Thoracic aorta (tissue), 2 donors: Measurements from ENCODE around the gene BAZ1A. TPM values are rescaled to one million over a fixed set of nuclear protein-coding genes. Genes with fewer than 3 reads are reported as not detected.

Experiments
- ATAC-seq: fragments of 150-250 bp; one replicate; pipeline ENCODE4 v1.8.0; 2017; ENCODE audit warnings: low read depth; ENCODE audit not compliant: insufficient number of reproducible peaks, low FRiP score
- DNase-seq: peaks from one replicate; pipeline ENCODE4 v3.0.0-alpha.2; 2020; ENCODE audit warnings: low spot score
- H3K27ac ChIP-seq, 2 donors: fragments of 200-600 bp; sonication (generic); 1 replicate in 1 of 2; 2 replicates in 1 of 2; pipeline ENCODE4 v1.5.1; 2016; ENCODE audit warnings: mild to moderate bottlenecking in 2 of 2, moderate library complexity in 2 of 2
- H3K27me3 ChIP-seq: fragments of 200-600 bp; sonication (generic); replicated peaks from 2 replicates; pipeline ENCODE4 v1.6.0; 2016; ENCODE audit warnings: mild to moderate bottlenecking; ENCODE audit not compliant: insufficient read depth
- H3K36me3 ChIP-seq: fragments of 200-600 bp; sonication (generic); one replicate; pipeline ENCODE4 v1.5.1; 2016
- H3K4me1 ChIP-seq, 2 donors: fragments of 200-600 bp; sonication (generic); 1 replicate in 1 of 2; 2 replicates in 1 of 2; pipeline versions ENCODE4 v1.5.1 to v1.6.0; 2016; ENCODE audit warnings: low read depth in 2 of 2, mild to moderate bottlenecking in 1 of 2; ENCODE audit not compliant: control insufficient read depth in 1 of 2
- H3K4me3 ChIP-seq: fragments of 200-600 bp; sonication (generic); 2 replicates; pipeline ENCODE4 v1.5.1; 2016; ENCODE audit warnings: mild to moderate bottlenecking
- H3K9me3 ChIP-seq: fragments of 200-600 bp; sonication (generic); 2 replicates; pipeline ENCODE4 v1.5.1; 2016
- total RNA-seq, 2 donors: library from RNA; depleted of rRNA; stranded (reverse); fragments of >200 nt; gene quantifications; one replicate each; pipeline versions ENCODE4 v1.1.0 to v1.2.3, GENCODE V29; 2016
- TF ChIP-seq, protein P1 (sequence below): fragments of 200-600 bp; sonication (generic); IDR thresholded peaks from one replicate; pipeline ENCODE4 v1.5.1; 2019; ENCODE audit warnings: antibody characterized with exemption

Gene BAZ1A
- total RNA-seq, 2 donors from 2014 or later, result 16.1 to 51.6 TPM

- ATAC-seq (no peak), DNase-seq (no peak)
Measured at GRCh38 chr14:34867199-34867598, 8.0 kb downstream of the BAZ1A start.

GRCh38 chr14:34865889-34866574, 9.1 kb downstream of the BAZ1A start:
- H3K4me3 ChIP-seq, result no peak overlapping the region
- no peaks in the 10 kb centered on the region for H3K9me3 ChIP-seq
- ATAC-seq, result no peak

More at GRCh38 chr14:34867199-34867598, 8.0 kb downstream of the BAZ1A start:
- TF ChIP-seq, protein P1, sequence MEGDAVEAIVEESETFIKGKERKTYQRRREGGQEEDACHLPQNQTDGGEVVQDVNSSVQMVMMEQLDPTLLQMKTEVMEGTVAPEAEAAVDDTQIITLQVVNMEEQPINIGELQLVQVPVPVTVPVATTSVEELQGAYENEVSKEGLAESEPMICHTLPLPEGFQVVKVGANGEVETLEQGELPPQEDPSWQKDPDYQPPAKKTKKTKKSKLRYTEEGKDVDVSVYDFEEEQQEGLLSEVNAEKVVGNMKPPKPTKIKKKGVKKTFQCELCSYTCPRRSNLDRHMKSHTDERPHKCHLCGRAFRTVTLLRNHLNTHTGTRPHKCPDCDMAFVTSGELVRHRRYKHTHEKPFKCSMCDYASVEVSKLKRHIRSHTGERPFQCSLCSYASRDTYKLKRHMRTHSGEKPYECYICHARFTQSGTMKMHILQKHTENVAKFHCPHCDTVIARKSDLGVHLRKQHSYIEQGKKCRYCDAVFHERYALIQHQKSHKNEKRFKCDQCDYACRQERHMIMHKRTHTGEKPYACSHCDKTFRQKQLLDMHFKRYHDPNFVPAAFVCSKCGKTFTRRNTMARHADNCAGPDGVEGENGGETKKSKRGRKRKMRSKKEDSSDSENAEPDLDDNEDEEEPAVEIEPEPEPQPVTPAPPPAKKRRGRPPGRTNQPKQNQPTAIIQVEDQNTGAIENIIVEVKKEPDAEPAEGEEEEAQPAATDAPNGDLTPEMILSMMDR, result no peak
- no peak overlapping the region for H3K4me3 ChIP-seq
- H3K4me1 ChIP-seq, result peaks cover 1 to 2% of the 10 kb centered on the region in 2 donors
- H3K36me3 ChIP-seq, result no peaks in the 10 kb centered on the region
- H3K27ac ChIP-seq, result no peak overlapping the region
- no peaks in the 10 kb centered on the region for H3K27me3 ChIP-seq
- no peaks in the 10 kb centered on the region for H3K9me3 ChIP-seq

GRCh38 chr14:34863844-34864243, 11.3 kb downstream of the BAZ1A start:
- peaks cover 3% of the 10 kb centered on the region for H3K36me3 ChIP-seq
- H3K27me3 ChIP-seq, result no peaks in the 10 kb centered on the region
- TF ChIP-seq, protein P1, result no peak
- H3K4me1 ChIP-seq, result no peaks in the 10 kb centered on the region
- DNase-seq (no peak), ATAC-seq (no peak)
- no peak overlapping the region for H3K4me3 ChIP-seq
- H3K9me3 ChIP-seq, result no peaks in the 10 kb centered on the region
- no peak overlapping the region for H3K27ac ChIP-seq

More at GRCh38 chr14:34865889-34866574, 9.1 kb downstream of the BAZ1A start:
- Histone ChIP-seq H3K27ac (no peak overlapping the region), H3K27me3 (no peaks in the 10 kb centered on the region), H3K4me1 (no peaks in the 10 kb centered on the region), H3K36me3 (no peaks in the 10 kb centered on the region)
- DNase-seq, result no peak
- TF ChIP-seq, protein P1, result no peak

GRCh38 chr14:34858765-34859164, 16.4 kb downstream of the BAZ1A start:
- H3K27ac ChIP-seq, result no peak overlapping the region

DNA sequence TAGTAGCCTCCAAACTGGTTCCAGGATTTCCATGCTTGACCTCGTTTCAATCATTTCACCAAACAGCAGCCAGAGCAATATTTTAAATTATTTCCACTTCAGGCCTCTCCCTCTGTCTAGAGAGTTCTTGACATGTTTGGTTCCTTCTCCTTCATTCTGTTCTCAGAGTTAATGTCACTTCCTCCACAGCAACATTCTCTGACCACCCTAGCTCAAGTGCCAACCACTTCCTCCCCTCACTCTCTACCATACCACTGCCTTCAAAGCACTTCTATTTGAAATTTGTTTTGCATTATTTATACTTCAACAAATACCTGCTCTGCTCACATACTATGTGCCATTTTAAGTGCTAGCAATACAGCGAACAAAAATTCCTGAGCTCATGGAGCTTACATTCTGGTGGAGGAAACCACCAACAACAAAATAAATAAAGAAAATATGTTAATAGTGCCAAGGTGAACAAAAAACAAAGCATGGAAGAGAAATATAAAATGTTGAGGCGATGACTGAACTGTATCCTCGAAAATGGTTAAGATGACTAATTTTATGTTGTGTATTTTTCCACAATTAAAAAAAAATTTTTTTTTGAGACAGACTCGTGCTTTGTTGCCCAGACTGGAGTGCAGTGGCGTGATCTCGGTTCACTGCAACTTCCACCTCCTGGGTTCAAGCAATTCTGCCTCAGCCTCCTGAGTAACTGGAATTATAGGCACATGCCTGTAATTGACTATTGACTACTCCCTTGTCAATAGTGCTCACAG, 17.3 kb downstream of the BAZ1A start:
- Histone ChIP-seq H3K4me1 (no peaks in the 10 kb centered on the region), H3K9me3 (no peaks in the 10 kb centered on the region), H3K4me3 (no peak overlapping the region), H3K27ac (no peak overlapping the region), H3K27me3 (no peaks in the 10 kb centered on the region), H3K36me3 (peaks cover 7% of the 10 kb centered on the region)
- DNase-seq (no peak), ATAC-seq (no peak)
- TF ChIP-seq, protein P1, result no peak

More at GRCh38 chr14:34858765-34859164, 16.4 kb downstream of the BAZ1A start:
- ATAC-seq, result no peak
- Histone ChIP-seq H3K4me3 (no peak overlapping the region), H3K4me1 (no peaks in the 10 kb centered on the region), H3K36me3 (peaks cover 3% of the 10 kb centered on the region), H3K9me3 (no peaks in the 10 kb centered on the region), H3K27me3 (no peaks in the 10 kb centered on the region)
- TF ChIP-seq, protein P1, result no peak
- no peak for DNase-seq
